ENCODE measurements around the gene CLIP4.

CLIP4 gene

DNA sequence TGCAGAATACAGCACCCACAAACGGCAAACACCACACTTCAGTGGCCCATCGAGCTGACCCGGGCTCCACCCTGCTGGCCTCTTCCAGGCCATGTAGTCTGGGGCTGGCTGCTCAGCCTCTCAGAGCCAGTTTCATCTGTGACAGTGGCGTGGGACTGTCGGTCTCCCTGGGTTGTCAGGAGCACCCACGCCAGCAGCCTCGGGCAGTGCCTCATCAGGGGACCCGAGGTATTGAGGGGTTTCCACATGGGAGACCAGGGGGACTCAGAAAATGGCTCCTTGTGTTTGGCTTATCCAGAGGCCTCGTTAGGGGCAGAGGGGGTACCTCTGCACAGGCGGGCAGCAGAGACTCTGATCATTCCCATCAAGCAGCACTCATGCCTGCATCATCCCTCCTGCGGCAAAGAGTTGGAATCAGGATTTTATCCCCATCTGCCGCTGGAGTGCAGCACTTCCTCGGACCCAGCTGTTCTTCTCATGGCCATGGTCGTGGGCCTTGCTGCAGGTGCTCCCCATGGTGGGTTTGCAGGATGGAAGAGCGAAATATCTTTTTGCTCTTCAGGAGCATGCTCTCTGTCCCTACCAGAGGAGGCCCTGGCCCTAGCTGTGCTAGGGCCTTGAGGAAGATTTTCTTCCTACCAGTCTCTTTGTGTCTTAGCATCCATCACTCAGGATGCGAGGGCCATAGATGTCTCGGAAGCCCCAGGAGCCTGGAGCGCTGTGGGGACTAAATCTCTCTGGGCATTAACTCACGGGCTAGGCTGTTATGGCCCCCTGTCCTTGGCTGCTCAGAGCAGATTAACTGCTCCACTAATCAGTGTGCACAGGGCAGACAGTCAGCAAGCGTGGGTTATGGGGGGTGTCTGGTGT is 100.8 kb downstream of the CLIP4 start:
- TF ChIP-seq ISL1 (CRISPR knock-in tag; IDR thresholded peaks at IDR 0.05) (no peak), CSDC2 (CRISPR knock-in tag; IDR thresholded peaks at IDR 0.05) (no peak), ESRRG (CRISPR knock-in tag; IDR thresholded peaks at IDR 0.05) (no peak), ZNF565 (CRISPR knock-in tag; conservative IDR thresholded peaks at IDR 0.05; ENCODE audit: low read depth) (no peak), ARNTL (CRISPR knock-in tag; IDR thresholded peaks at IDR 0.05; ENCODE audit: borderline replicate concordance, low read depth) (no peak), ZFP3 (CRISPR knock-in tag; IDR thresholded peaks at IDR 0.05) (no peak), OSR1 (CRISPR knock-in tag; IDR thresholded peaks at IDR 0.05) (no peak), BACH2 (CRISPR knock-in tag; IDR thresholded peaks at IDR 0.05; ENCODE audit: borderline replicate concordance) (no peak), PPARA (CRISPR knock-in tag; IDR thresholded peaks at IDR 0.05; ENCODE audit: borderline replicate concordance) (no peak)
- TF ChIP-seq, protein P1, sequence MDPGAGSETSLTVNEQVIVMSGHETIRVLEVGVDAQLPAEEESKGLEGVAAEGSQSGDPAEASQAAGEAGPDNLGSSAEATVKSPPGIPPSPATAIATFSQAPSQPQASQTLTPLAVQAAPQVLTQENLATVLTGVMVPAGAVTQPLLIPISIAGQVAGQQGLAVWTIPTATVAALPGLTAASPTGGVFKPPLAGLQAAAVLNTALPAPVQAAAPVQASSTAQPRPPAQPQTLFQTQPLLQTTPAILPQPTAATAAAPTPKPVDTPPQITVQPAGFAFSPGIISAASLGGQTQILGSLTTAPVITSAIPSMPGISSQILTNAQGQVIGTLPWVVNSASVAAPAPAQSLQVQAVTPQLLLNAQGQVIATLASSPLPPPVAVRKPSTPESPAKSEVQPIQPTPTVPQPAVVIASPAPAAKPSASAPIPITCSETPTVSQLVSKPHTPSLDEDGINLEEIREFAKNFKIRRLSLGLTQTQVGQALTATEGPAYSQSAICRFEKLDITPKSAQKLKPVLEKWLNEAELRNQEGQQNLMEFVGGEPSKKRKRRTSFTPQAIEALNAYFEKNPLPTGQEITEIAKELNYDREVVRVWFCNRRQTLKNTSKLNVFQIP (CRISPR knock-in tag; IDR thresholded peaks at IDR 0.05; ENCODE audit: borderline replicate concordance, low read depth): no peak
- no peak for ATAC-seq

GRCh38 chr2:29216609-29216909 is 101.3 kb downstream of the CLIP4 start:
- TF ChIP-seq ZFP30 (CRISPR knock-in tag; IDR thresholded peaks at IDR 0.05): no peak
- no peak for TF ChIP-seq ZNF70 (CRISPR knock-in tag; IDR thresholded peaks at IDR 0.05)
- no peak for TF ChIP-seq PATZ1 (CRISPR knock-in tag; IDR thresholded peaks at IDR 0.05; ENCODE audit: borderline replicate concordance)
- no peak for TF ChIP-seq CSDC2 (CRISPR knock-in tag; IDR thresholded peaks at IDR 0.05)
- TF ChIP-seq ESRRG (CRISPR knock-in tag; IDR thresholded peaks at IDR 0.05): no peak
- TF ChIP-seq TCF4 (CRISPR knock-in tag; IDR thresholded peaks at IDR 0.05; ENCODE audit: borderline replicate concordance): no peak
- TF ChIP-seq, protein P1 (CRISPR knock-in tag; IDR thresholded peaks at IDR 0.05; ENCODE audit: borderline replicate concordance, low read depth): no peak
- TF ChIP-seq ISL1 (CRISPR knock-in tag; IDR thresholded peaks at IDR 0.05): no peak
- TF ChIP-seq ARNTL (CRISPR knock-in tag; IDR thresholded peaks at IDR 0.05; ENCODE audit: borderline replicate concordance, low read depth): no peak
- no peak for ATAC-seq

- no peak for ATAC-seq
- TF ChIP-seq ZFP3 (CRISPR knock-in tag; IDR thresholded peaks at IDR 0.05) (no peak), SNAI2 (CRISPR knock-in tag; IDR thresholded peaks at IDR 0.05) (no peak), ZNF8 (CRISPR knock-in tag; IDR thresholded peaks at IDR 0.05) (no peak), OSR1 (CRISPR knock-in tag; IDR thresholded peaks at IDR 0.05) (no peak), ZNF70 (CRISPR knock-in tag; IDR thresholded peaks at IDR 0.05) (no peak), GLIS3 (CRISPR knock-in tag; IDR thresholded peaks at IDR 0.05) (no peak)
Observed at GRCh38 chr2:29218071-29218470, 102.9 kb downstream of the CLIP4 start.

- TF ChIP-seq BACH2 (CRISPR knock-in tag; IDR thresholded peaks at IDR 0.05; ENCODE audit: borderline replicate concordance): no peak
- no peak for ATAC-seq
Observed at GRCh38 chr2:29218550-29219125, 103.4 kb downstream of the CLIP4 start.

GRCh38 chr2:29219374-29219773 is 104.2 kb downstream of the CLIP4 start:
- TF ChIP-seq ZFP3 (CRISPR knock-in tag; IDR thresholded peaks at IDR 0.05) (no peak), ZNF8 (CRISPR knock-in tag; IDR thresholded peaks at IDR 0.05) (no peak), OSR1 (CRISPR knock-in tag; IDR thresholded peaks at IDR 0.05) (no peak), ZNF565 (CRISPR knock-in tag; conservative IDR thresholded peaks at IDR 0.05; ENCODE audit: low read depth) (no peak), TOX (CRISPR knock-in tag; IDR thresholded peaks at IDR 0.05; ENCODE audit: borderline replicate concordance) (no peak), ISL1 (CRISPR knock-in tag; IDR thresholded peaks at IDR 0.05) (no peak), RARB (CRISPR knock-in tag; IDR thresholded peaks at IDR 0.05) (no peak), CSDC2 (CRISPR knock-in tag; IDR thresholded peaks at IDR 0.05) (no peak), ZFP30 (CRISPR knock-in tag; IDR thresholded peaks at IDR 0.05) (no peak), ESRRG (CRISPR knock-in tag; IDR thresholded peaks at IDR 0.05) (no peak)
- TF ChIP-seq, protein P2, sequence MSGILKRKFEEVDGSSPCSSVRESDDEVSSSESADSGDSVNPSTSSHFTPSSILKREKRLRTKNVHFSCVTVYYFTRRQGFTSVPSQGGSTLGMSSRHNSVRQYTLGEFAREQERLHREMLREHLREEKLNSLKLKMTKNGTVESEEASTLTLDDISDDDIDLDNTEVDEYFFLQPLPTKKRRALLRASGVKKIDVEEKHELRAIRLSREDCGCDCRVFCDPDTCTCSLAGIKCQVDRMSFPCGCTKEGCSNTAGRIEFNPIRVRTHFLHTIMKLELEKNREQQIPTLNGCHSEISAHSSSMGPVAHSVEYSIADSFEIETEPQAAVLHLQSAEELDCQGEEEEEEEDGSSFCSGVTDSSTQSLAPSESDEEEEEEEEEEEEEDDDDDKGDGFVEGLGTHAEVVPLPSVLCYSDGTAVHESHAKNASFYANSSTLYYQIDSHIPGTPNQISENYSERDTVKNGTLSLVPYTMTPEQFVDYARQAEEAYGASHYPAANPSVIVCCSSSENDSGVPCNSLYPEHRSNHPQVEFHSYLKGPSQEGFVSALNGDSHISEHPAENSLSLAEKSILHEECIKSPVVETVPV (CRISPR knock-in tag; IDR thresholded peaks at IDR 0.05): no peak

More at GRCh38 chr2:29219374-29219773, 104.2 kb downstream of the CLIP4 start:
- no peak for ATAC-seq

Measured in SK-N-SH treated with all-trans-retinoic acid at 6 μM for 48 hours (cell line).